Activated CD4-positive, alpha-beta T cell treated with anti-CD3 and anti-CD28 coated beads, Interleukin-2, amount 50 U/mL, for 4 hours (primary cell): Measurements from ENCODE around the gene KLK10.
"Not testable (repeated sequence)": the region's sequence is repeated elsewhere in the genome, so short reads cannot be mapped to it uniquely, and the experiment has no call there.

Source experiments
- DNase-seq, 2 experiments: peaks; one replicate each; pipeline ENCODE4 v3.0.0-alpha.2; 2020

KLK10 gene

DNA sequence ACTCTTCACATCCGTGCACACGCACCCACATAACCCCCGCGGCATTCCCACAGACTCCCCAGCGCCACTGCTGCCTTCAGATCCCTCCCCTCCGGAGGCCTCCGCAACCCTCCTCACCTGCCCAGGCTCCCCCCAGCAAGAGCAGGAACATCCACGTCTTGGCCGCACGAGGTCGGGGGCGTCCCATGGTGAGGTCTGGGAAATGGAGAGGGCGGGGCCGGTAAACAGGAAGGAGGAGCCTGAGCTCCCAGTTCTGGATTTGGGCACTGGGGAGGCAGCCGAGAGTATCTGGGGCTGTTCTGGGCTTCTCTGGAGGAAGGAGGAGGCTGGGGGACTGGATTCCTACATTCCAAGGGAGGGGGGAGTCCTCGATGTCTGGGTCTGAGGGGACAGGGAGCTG, 18.5 kb downstream of the KLK10 start:
- DNase-seq: no peak

DNA sequence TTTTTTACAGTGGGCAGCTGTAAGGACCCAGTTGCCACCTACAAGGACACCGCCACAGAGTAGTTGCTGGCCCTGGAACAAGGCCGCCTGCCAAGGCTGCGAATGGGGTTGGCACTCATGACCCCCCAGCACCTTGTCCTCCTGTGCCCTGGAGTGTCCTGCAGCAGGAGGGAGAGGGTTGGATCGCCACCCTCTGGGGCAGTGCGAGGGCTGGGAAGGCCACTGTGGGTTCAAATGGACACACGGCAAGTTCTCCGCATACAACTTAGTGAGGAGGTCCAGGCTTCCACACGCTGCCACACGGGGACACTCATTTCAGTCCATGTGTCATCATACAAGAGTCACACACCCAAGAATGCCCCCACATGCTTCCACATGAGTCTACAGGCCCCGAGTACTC, 19.1 kb downstream of the KLK10 start:
- no peak for DNase-seq

DNA sequence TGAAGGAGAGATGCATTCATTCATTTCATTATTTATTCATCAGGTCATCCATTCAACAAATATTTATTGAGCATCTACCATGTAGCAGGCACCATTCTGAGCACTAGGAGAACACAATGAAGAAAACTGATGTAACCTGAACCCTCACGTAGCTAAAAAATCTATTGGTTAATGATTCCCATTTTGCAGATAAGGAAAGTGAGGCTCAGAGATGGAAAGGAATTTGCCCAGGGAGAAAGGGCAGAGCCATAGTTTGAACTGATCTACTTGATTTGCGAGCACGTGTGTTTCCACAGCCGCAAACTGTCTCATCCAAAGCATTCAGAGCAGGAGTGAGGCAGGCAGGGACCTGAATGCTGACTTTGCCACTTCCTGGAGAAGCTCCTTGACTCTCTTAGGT, 20.8 kb downstream of the KLK10 start:
- no peak for DNase-seq

DNA sequence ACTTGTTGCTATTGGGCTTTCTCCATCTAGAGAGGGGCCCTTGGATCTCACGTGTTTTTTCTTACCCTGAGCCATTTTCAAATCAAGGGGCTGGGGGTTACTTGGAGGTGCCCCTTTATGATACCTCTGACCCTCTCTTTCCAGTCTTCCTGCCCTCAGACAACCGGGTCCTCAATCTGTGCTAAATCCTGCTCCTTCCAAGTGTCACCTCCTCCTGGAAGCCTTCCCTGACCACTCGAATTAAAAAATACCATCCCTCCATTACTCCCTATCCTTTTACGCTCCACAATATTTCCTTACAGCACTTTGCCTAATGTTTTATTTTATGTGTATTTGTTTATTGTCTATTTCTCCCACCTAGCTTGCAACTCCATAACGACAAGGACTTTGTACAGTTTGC, 21.4 kb downstream of the KLK10 start:
- no peak for DNase-seq

DNA sequence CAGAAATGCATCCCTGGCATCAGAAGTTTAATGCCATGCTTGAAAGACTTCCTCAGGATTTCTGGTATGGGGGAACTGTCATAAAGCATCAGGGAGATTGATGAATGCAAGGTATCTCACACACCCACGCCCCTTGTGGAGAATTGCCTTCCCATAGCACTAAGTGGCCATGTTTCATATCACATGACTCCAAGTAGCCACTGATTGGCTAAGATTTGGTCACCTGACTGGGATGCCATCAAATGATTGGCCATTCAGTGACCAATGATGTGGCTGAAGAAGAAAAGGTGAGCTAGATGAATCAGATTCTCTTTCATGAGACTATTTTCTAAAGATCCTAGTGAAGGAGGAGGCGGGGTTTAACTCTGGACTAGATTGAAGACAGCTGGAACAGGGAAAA, 25.4 kb downstream of the KLK10 start:
- no peak for DNase-seq

DNA sequence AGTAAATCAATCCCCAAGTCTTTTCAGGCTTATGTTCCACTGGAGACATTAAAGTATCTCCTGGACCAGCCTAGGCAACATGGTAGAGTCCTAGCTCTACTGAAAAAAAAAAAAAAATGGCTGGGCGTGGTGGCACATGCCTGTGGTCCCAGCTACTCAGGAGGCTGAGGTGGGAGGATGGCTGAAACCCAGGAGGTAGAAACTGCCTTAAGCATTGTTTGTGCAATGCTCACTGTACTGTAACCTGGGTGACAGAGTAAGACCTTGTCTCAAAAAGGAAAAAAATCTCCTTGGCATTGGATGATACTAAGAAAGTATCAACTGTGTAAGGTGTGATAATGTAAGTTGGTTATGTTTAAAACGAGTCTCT, 26.9 kb downstream of the KLK10 start:
- DNase-seq: no peak

DNA sequence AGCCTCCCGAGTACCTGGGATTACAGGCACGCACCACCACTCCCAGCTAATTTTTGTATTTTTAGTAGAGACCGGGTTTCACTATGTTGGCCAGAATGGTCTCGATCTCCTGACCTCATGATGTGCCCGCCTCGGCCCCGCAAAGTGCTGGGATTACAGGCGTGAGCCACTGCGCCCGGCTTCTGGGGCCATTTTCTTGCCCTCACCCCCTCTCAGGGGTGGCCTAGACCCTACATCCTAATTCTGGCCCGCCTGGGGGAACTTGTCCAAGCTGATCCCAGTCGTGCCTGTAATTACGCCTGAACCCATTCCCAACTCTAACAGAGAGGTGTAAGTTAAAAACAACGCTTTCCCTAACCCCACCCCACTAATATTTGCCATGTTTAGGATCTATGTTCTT, 35.1 kb downstream of the KLK10 start:
- DNase-seq: not testable (repeated sequence)

DNA sequence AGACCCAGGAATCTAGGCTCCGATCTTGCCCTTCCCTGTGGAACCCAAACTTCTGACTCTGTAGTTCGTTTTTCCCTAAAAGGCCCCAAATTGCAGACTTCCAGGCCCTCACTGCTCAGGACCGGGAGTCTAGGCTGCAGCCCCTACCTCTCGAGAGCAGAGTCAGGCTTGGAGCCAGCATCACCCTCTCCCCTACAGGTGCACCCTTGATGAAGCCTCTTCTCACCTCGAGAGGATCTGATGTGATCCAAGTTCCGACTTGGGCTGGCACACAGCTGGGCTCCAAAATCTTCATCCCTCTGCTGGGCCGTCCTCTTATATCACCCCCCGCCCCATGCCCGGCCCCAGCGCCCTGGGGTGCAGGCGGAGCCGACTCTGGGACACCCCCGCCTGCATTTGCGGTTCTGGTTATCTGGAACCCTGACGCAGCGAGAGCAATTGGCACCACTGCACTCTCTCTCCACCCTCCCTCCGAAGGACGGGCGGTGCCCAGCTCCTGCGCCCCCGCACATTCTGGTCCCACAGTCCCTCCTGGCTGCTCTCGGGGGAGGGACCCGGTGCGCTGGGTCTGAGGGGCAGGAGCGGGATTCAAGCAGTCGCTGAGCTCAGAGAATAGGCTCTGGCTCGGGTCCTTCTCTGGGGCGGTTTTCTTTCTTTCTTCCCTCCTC, 35.8 kb downstream of the KLK10 start, which contains the start of gene KLK7:
KLK7 (minus strand) TSS at position 293 of the 668 bp plus-strand sequence. CDS start 1,518 bp downstream, outside the sequence.
- no peak for DNase-seq

DNA sequence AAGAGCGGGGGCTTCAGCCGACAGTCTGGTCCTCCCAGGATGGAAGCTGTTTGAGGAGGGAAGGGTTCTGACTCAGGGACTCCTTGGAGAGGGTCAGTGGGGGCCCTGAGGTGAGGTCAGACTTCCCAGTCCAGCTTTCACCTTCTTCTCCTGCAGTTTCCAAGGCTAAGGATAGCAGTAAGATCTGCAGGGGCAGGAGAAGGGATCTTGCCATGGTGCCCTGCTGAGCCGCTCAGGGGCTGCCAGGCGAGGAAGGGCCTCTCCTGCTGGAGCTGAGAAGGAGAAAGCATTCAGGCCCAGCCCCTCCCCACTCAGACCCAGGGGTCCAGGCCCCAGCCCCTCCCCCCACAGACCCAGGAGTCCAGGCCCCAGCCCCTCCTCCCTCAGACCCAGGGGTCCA, 37.3 kb downstream of the KLK10 start:
- no peak for DNase-seq

DNA sequence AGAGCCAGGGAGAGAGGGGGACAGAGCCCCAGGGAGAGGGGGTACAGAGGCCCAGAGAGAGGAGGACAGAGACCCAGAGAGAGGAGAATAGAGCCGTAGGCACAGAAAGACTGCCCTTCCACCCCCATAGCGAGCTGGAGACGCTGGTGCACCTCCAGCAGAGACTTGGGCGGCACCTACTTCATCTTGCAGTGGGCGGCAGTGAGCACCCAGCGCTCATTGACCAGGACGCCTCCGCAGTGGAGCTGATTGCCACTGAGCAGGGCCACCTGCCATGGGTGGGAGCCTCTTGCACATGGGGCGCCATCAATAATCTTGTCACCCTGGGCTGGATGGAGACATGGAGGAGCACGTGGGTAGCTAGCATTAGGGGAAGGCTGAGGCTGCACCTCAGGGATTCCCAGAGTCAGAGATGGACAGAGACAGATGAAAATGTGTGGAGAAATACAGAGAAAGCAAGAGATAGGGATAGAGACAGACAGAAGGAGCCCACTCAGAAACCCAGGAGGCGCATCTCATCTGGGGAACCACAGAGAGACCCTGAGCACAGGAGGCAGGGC, 37.8 kb downstream of the KLK10 start:
- DNase-seq: no peak

DNA sequence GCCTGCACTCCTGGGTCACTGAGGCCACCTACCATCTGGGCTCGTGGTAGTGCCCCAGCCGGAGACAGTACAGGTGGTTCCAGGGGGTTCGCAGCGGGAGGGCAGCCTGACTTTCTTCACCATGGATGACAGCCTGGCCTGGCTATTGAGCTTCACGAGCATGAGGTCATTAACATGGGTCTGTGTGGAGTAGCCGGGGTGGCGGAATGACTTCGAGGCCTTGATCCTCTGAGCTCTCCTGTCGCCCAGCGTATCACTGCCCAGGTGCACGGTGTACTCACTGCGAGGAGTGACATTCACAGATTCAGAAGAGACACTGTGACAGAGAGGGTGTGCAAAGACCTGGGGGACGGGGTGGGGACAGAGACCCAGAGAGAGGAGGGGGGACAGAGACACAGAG, 39.3 kb downstream of the KLK10 start:
- no peak for DNase-seq

DNA sequence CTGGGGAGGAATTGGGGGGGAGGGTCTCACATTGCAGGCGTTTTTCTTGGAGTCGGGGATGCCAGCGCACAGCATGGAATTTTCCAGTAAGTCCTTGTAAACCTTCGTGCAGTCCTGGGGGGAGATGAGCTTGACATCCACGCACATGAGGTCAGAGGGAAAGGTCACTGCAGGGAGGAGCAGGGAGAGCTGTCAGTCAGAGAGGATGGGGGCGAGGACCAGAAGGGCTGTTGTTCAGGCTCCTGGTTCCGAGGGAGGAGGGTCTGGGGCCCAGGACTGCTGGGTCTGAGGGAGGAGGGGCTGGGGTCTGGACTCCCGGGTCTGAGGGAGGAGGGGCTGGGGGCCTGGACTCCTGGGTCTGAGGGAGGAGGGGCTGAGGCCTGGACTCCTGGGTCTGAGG, 39.8 kb downstream of the KLK10 start:
- DNase-seq: no peak

DNA sequence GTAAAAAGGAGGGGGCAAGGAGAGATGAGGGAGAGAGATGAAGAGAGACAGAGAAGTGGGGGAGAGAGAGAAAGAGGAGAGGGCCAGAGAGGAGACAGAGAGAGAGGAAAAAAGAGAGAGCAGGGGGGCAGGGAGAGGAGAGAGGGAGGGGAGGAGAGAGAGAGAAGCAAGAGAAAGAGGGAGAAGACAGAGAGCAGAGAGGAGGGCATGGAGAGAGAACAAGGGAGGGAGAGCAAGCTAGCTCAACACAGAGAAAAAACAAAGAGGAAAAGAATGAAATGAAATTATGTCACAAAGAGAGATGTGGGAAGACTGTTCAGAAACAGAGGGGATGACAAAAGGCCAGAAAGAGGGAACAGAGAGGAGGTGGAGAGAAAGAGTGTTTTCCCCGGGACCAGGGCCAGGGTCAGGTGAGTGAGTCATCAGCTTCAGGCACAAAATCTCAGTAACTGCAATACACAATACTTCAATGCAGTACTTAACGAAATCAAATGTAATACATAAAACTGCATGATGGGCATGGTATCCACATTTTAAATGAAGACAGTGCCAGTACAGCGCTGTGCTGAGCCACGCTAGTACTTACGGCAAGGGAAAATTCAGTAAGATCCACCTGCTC, 40.6 kb downstream of the KLK10 start:
- DNase-seq: no peak

DNA sequence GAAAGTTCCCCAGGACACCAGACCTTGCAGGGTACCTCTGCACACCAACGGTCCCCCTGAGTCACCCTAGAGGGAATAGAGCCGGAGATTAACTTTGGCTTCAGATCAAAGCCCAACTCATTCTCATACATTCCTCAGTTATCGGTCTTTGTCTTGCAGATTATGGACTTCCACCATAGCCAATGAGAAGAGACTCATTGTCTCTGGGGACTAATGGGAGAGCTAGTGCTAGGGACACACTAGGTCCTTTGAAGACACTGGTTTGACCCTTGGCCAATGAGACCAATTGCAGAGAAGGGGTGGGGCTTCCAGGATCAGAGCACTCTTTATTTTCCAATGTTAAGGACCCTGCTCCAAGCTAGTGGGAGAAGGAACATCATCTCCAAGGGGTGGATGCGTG, 41.9 kb downstream of the KLK10 start:
- no peak for DNase-seq

DNA sequence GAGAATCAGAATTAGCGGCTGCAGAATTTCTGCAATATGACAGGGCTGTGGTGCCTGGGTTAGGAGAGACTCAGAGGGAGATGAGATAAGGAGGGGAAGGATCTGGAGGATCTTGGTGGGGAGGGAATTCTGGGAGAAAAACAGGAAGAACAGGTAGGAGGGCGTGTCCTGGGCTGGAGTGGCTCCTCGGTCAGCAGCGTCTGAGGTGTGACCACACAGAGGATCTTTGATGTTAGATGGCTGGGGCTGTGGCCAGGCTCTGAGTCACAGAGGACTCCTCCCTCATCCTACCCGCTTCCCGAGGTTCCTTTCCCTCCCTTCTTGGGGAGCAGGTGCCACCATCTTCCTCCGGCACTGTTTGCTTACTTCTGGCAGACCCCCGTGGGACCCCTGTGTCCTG, 43.7 kb downstream of the KLK10 start:
- no peak for DNase-seq

DNA sequence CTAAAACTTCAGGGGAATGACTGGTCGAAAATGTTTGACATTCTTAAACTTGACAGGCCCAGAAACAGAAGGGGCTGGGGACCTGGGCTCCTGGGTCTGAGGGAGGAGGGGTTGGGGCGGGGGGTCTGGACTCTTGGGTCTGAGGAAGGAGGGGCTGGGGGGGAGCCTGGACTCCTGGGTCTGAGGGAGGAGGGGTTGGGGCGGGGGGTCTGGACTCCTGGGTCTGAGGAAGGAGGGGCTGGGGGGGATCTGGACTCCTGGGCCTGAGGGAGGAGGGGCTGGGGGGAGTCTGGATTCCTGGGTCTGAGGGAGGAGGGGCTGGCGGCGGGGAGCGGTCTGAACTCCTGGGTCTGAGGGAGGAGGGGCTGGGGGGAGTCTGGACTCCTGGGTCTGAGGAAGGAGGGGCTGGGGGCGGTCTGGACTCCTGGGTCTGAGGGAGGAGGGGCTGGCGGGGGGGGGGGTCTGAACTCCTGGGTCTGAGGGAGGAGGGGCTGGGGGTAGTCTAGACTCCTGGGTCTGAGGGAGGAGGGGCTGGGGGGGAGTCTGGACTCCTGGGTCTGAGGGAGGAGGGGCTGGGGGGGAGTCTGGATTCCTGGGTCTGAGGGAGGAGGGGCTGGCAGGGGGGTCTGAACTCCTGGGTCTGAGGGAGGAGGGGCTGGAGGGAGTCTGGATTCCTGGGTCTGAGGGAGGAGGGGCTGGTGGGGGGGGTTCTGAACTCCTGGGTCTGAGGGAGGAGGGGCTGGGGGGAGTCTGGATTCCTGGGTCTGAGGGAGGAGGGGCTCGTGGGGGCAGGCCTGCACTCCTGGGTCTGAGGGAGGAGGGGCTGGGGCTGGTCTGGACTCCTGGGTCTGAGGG, 44.6 kb downstream of the KLK10 start:
- DNase-seq: no peak

DNA sequence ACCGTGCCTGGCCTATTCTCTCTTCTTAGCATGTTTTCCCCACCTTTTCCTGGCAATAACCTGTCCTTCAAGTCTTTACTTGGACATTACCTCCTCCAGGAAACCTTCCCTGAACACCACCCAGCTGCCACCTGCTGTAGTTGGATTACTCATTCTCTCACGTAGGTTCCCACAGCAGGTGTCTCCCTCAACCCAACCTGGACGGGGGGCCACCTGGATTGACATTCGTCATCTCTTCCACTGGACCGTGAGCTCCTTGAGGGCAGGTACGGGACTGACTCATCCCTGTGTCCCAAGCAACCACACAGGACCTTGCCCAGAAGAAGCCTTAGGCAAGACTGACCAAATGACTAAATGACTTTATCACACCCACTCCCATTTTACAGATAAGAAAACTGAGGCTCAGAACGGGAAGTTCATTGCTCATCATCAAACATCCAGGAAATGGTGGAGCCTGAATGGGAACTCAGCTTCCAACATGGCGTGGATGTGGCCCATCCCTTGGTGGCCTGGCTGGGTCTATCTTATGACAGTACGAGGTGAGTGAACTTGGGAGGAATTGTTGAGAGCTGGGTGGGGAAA, 46.6 kb downstream of the KLK10 start:
- DNase-seq: no peak

DNA sequence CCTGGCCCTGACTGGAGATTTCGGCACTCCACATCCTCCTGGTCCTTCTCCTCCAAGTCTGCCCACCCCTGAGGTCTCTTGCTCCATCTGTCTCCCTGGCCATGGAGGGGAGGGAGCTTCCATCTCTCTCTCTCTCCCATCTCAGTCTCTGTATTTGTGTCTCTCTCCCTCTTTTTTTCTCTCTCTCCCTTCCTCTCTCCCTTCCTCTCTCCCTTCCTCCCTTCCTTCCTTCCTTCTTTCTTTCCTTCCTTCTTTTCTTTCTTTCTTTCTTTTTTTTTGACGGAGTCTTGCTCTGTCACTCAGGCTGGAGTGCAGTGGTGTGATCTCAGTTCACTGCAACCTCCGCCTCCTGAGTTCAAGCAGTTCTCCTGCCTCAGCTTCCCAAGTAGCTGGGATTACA, 49.7 kb downstream of the KLK10 start:
- DNase-seq: not testable (repeated sequence)

DNA sequence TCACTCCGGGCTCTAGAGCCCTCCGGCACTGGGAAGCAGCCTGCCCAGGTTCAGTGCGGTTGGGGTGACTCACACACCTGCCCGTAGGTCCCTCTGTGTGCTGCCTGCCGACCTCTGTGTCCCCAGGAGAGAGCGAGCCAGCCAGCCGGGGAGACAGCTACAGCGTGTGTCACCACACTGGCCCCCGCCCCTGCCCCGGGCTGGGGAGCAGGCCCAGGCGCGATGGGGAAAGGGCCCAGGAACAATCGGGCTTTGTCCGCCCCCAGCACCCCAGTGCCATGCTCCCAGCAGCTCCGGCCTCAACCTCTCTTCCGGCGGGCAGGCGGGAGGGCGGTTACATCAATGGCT, 50.1 kb downstream of the KLK10 start, which contains the start of gene KLK6:
KLK6 (minus strand) TSS at position 179 of the 348 bp plus-strand sequence. CDS start 1,487 bp downstream, outside the sequence.
- no peak for DNase-seq

DNA sequence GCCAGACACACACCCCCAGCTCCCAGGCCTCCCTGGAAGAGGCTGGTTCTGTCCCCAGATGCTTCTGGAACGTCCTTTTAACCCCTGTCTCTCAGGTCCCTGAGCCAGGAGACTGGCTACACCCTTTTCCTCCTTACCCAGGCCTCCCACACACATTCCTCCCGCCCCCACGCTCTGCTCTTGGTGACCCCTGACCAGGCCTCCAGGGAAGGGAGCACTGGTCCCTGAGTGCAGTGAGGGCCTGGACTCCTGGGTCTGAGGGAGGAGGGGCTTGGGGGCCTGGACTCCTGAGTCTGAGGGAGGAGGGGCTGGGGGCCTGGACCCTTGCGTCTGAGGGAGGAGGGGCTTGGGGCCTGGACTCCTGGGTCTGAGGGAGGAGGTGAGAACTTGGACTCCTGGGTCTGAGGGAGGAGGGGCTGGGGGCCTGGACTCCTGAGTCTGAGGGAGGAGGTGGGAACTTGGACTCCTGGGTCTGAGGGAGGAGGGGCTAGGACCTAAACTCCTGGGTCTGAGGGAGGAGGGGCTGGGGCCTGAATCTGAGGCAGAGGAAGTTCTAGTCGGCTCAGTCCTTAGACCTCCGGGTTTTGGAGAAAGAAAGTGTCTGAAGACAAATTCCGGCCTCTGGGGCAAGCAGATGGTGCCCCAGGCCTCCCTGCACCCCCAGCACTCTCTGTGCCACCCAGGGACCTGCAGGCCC, 50.6 kb downstream of the KLK10 start:
- DNase-seq: no peak

DNA sequence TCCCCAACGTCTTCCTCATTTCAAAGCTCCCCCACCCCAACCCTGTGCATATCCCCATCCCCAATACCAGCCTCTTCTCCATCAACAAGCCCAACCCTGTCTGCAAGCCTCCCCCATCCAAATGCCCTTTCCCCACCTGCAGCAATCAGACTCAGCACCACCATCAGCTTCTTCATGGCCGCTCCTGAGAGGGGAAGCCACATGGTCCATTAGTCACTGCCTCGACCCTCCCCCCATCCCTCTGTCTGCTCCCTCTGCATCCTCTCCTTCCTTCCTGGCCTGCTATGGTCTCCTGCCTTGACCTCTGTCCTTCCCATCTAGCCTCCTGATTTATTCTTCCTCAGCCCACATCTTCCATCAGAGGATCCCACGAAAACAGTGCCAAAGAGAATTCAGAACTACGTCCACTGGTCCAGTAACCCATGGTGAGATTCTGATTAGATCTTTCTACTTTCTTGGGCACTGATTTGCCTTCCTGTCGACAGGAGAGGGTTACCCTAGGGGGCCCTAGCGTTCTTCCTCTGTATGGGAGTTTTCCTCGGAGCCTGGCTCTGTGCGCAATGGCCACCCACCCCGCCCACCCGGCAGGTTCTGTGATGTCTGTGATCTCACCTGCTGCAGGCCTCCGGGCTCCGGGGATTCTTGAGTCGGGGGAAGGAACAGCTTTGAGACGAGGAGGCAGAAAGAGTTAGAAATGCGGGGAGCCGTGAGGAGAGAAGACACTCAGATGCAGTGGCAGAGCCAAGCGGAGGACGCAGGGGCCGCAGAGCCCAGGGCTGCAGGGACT, 51.4 kb downstream of the KLK10 start:
- no peak for DNase-seq

DNA sequence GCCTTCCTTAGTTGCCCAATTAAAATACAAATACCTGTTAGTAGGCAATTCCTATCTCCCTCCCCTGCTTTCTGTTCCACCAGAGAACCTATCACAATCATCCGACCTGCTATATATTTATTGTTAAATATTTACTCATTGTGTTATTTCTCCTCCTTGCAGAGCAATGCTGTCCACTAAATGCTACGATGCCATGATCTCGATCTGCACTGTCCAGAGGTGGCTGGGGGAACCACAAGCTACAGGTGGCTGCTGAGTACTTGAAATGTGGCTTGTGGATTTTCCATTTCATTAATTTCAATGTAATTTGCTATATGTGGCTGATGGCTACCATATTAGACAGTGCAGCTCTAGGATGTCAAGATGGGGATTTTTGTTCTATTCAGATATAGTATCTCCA, 55.2 kb downstream of the KLK10 start:
- DNase-seq: no peak
